GM18861 (cell line): ENCODE results near the gene ABCG1.
"Not testable (repeated sequence)": the region's sequence is repeated elsewhere in the genome, so short reads cannot be mapped to it uniquely, and the experiment has no call there.

Source experiments
- ATAC-seq: cut with Tn5 transposase; IDR thresholded peaks from one replicate; pipeline ENCODE4 v1.9.1; 2021; ENCODE audit not compliant: unreplicated experiment

The ABCG1 gene

DNA sequence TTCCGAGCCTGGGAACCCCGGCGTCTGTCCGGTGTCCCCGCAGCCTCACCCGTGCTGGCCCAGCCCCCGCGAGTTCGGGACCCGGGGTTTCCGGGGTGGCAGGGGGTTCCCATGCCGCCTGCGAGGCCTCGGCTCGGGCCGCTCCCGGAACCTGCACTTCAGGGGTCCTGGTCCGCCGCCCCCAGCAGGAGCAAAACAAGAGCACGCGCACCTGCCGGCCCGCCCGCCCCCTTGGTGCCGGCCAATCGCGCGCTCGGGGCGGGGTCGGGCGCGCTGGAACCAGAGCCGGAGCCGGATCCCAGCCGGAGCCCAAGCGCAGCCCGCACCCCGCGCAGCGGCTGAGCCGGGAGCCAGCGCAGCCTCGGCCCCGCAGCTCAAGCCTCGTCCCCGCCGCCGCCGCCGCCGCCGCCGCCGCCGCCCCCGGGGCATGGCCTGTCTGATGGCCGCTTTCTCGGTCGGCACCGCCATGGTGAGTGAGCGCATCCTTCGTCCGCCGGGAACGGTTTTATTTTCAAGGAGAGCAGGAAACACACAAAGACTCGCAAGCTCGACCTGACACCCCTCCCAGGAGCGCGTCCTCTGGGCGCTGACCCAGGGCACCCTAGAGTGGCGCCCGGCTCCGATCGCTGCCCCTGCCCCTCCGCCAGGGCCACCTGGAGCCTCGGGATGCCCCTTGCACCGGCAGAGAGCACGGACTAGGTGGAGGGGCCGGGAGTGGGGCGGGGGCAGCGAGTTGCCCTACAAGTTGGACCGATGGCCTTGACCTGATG, at the start of gene ABCG1:
Gene ABCG1, plus strand, starts transcription at position 305 of the 770 bp plus-strand sequence. Its CDS starts 123 bp downstream, at position 428.
- no peak for ATAC-seq

DNA sequence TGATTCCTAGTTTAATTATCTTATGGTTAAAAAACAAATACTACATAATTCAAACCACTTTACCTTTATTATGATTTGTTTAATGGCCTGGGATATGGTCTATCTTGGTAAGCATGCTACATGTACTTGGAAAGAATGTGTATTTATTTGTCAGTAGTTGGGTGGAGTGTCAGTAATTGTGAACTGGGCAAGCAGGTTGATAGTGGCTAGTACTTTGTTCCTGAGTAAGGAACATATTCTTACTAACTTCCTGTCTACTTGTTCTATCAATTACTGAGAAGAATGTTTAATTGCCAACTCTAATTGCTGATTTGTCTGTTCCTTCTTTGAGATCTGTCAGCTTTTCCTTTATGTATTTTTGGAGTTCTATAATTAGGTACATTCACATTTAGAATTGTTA, 49.2 kb upstream of the ABCG1 start:
- ATAC-seq: no peak

DNA sequence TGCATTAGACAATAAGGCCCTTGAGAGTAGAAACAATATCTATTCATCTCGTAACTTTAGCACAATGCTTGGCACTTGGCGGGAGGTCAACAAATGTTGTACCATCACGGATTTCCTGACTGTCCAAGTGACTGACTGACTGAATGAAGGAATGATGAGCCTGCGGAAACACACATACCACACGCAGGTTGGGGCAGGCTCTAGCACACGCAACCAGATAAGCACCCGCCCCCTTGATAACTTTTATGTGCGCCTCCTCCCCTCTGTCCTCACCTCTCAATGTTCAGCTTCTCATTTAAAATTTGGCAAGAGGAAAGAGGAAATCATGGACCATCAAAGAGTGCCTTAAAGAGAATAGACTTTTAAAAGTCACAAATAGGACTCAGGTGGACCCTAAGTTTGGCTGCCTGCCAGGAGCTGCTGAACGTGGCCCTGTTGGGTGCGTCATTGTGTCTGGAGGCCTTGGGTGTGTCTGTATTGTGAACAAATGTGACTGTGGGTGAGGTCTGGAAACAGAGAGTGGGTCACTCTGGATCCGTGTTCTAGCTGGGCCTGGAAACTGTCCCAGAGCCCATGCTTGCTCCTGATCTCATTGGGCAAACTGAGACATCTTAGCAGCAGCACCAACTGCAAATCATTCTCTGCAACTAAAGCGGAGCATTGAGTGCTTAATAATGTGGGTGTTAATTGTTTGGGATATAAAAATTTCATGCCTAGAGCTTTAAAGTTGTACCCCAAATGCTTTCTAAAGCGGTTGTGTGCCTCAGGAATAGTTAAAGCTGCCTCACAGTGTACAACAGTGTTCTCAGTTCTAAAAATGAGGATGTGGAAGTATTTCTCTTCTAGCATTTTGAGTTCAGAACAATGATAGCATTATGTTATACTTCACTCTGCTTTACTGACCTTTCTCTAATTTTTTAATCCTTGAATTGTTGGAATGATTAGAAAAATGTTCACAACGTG, 47.6 kb upstream of the ABCG1 start:
- ATAC-seq: no peak

DNA sequence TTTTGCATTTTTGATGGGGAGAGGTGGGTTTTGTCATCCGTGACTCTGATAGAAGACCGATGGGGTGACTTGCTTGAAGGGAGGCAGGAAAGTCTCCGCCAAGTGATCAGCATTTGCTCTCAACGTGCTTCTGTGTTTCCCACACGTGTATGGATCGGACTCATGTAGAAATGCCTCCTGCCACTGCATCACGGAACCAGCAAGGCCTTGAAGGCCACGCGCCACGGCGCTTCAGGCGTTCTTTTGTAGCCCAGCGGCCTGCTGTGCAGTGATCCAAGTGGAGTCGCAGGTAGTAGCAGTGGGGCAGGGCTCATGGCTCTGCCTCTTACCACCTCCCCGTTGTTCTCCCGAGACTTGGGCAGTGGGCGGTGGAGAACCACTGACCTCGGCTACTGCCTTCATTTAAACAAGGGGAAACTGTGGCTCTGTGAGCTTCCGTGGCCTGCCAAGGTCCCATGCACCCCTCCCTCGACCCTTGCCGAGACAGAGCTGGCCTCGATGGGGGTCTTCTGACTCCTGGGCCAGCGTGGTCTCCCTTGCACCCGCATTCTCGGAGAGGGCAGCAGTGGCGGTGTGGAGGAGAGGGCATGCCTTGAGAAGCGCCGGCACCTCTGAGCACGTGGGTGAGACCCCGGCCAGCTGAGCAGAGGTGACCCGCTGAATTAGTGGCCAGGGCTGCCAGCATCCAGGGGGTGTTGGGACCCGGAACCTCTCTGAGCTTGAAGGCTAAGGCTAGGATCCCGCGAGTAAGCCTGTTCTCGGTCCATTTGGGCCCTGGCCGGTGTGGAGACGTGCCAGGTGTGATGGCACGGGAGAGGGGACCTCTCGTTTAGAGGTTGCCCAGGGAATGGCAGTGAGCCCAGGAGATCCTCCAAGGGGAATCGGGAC, 46.1 kb upstream of the ABCG1 start:
- no peak for ATAC-seq

DNA sequence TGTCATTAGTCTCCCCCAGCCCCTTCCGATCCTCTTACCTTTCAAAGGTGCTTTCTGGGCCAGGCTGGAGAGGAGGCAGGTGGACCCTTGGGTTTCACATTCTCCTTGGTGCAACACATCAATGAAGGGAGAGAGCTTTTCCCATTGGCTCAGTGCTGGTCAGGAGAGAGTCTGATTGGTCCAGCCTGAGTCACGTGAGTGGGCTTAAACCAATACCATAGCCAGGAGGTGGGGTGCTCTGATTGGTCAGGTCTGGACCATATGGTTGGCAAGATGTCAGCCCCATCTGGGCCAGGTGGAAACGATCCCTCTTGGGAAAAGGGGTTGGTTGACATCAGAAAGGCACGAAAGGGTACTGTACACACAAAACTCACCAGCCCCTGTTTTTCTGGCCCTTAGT, 44.8 kb upstream of the ABCG1 start:
- ATAC-seq: no peak

DNA sequence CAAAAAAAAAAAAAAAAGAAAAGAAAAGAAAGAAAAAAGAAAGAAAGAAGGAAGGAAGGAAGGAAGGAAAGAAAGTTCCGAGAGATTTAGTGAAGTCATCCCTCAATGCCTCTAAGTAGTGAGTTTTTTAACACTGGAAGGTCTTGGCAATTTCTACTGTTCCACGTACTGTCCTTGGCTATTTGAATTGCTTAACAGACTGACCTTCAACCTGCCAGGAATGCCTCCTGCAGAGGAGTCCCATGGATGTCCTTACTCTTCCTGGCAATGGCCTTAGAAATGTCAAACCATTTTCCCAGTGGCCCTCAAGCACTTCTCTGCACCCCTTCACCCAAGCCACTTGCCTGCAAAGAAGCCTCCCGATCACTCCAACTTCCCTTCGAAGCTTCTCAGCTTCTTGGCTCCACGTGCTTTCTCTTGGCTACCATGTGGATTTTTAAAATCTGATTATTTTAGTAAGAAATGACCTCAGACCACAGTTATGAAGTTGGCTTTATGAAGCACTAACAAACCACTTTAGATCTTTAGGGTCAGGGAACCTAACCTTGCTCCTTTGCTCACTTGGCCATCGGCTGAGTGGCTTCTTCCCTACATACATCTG, 43.7 kb upstream of the ABCG1 start:
- ATAC-seq: no peak

DNA sequence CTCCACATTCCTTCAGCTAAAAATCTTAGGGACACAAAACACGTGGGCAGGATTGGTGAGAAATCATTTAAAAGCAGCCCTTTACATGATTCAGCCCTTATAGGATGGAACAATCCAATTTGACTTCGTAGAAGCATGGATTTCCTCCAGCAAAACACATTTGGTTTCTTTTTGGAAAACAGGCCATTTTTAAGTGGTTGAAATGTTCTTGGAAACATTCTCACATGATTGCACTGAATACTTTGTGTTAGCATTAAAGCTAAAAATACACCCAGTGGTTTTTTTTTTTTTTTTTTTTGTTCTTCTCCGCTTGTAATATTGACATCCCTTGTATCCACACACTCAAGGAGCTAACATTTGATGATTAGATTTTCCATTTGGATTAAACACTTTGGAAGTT, 42.1 kb upstream of the ABCG1 start:
- no peak for ATAC-seq

DNA sequence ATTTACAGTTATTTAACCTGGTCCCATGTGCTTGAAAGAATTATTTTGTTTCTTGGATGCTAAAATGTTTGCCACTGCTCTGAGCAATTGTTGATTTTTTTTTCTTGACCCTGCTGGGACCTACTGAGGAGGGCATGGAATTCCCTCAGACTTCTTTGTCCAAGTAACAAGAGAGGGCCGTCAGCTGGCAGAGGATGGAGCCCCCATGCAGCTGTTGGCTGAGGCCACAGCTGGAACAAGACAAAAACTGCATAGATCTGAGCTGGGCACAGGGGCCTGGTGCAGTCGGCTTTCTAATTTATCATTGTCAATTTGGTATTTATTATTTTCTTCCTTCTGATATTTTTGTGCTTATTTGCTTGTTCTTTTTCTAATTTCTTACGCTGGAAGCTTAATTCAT, 39.6 kb upstream of the ABCG1 start:
- ATAC-seq: no peak

DNA sequence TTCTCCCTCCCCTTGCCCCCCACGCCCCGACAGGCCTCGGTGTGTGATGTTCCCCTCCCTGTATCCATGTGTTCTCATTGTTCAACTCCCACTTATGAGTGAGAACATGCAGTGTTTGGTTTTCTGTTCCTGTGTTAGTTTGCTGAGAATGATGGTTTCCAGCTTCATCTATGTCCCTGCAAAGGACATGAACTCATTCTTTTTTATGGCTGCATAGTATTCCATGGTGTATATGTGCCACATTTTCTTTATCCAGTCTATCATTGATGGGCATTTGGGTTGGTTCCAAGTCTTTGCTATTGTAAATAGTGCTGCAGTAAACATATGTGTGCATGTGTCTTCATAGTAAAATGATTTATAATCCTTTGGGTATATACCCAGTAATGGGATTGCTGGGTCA, 38.9 kb upstream of the ABCG1 start:
- not testable (repeated sequence) for ATAC-seq

DNA sequence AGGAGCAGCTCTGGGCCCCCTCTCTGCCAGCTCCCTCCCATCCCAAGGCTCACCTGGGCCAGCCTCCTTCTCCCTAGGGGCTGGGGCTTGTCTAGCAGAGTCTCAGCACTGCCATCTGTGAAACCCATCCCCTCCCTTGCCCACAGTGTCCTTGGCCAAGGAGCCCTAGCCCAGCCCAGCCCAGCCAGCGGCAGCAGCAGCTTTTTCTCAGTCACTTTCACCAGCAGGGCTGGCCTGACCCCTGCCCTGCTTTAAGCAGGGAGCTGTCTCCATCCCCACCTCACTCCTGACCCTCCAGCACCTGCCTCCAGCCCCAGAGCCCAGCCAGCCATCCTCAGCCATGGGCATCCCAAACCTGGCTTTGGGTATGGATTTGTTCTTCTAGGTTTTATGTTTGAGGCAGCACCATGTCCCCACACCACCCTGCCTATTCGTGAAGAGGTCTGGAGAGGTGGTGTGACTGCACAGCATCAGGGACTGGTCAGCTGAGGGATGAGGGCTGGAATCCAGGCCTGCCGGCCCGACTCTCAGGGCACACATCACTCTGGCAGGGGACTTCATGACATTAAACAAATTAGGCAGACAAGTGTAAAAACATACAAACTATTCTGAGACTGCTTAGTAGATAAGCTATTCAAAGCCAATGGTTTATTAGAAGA, 36.1 kb upstream of the ABCG1 start:
- no peak for ATAC-seq

DNA sequence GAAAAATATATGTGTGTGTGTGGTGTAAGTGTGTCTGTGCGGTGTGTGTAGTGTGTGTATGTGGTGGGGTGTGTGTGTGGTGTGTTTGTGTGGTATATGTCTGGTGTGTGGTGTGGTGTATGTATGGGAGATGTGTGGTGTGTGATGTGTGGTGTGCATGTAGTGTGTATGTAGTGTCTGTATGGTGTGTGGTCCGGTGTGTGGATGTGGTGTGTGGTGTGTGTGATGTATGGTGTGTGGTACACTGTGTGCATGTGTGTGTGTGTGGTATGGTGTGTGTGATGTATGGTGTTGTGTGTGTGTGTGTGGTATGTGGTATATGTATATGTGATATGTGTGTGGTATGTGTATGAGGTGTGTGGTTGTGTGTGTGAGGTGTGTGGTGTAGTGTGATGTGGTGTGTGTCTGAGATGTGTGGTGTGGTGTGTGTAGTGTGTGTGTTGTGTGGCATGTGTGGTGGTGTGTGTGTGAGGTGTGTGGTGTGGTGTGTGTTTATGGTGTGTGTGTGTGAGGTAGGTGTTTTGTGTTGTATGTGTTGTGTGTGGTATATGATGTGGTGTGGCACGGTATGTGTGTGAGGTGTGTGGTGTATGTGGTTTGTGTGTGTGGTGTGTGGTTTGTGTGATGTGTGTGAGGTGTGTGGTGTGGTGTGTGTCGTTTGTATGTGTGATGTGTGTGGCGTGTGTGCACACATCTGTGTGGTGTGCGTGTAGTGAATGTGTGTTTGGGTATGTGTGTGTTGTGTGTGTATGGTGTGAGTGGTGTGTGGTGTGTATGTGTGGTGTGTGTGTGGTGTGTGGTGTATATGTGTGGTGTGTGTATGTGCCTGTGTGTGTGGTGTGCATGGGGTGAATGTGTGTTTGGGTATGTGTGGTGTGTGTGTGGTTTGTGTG, 35.3 kb upstream of the ABCG1 start:
- ATAC-seq: no peak

DNA sequence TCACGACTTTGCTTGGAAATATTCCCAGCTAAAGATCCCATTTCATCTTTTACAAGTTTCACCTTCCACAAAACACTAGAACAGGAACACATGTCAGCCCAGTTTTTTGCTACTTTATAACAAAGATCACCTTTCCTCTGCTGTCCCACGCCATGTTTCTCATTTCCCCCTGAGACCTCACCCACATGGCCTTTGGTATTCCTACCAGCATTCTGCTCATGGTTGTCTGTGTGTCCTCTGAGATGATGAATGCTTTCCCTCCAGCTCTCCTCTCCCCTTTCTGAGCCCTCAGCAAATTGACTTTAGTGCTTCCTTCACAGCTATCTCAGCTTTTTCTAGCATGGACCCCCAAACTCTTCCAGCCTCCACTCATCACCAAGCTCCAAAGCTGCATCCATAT, 32.3 kb upstream of the ABCG1 start:
- ATAC-seq: no peak

DNA sequence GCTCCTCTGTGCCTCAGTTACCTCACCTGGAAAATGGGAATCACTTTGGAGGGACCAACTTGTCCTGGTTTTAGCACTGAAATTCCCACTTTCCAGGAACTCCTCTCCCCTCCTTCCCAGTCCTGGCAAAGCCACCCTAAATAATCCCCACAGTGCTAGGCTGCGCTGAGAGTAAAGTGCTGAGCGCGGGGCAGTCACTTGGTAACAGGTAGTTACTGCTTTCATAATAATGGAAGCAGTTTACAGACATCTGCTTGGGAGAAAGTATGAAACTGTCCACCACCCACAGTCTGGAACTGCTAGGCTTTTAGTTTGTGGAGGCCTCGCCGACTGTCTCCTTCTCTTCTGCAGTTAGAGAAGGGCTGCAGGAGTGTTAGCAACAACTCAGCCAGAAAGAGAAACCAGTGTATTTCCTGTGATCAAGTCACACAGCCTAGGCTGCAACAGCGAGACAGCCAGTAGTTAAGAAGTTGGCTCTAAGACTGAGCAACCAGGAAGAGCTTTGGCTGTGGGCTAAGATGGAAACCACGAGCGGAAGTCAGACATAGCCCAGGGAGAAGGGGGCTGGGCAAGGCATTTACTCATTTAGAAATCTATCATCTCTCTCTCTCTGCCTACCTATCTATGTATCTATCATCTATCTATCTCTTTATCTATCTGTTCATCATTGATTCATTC, 30.8 kb upstream of the ABCG1 start:
- peak; percentile 96 for ATAC-seq

DNA sequence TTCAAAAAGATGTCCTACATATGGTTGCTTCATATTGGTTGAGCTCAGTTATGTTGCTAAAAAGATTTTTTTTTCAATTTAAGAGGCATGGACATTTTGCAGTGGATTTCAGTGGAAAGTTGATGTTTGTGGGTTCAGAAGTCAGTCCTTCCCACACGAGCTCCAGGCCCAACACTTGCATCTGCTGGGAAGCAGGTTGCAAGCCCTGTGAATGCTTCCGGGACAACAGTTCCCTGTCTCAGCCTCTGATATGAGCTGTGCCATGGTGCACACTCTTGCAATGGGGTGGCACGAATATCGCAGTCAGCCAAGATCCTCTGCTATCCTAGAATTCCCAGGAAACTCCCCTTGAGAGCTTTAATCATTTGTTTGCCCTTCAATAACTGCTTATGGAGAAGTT, 30.3 kb upstream of the ABCG1 start:
- ATAC-seq: no peak

DNA sequence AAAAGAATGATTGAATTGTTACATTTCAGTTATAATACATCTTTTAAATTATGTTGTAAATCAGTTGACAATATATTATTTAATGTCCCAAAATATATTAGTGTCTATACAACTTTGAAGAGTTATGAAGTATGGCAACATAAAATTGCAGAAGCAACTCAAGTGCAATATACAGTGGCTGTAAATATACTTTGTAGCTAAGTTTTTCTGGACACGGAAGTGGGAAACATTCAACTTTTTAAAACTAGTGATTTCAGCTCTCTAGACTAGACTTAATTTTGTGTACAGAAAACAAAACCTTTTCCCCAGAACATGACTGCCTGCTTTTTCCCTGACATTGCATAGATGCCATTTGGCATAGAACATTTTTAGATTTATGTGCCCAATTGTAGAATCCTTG, 29.5 kb upstream of the ABCG1 start:
- no peak for ATAC-seq

DNA sequence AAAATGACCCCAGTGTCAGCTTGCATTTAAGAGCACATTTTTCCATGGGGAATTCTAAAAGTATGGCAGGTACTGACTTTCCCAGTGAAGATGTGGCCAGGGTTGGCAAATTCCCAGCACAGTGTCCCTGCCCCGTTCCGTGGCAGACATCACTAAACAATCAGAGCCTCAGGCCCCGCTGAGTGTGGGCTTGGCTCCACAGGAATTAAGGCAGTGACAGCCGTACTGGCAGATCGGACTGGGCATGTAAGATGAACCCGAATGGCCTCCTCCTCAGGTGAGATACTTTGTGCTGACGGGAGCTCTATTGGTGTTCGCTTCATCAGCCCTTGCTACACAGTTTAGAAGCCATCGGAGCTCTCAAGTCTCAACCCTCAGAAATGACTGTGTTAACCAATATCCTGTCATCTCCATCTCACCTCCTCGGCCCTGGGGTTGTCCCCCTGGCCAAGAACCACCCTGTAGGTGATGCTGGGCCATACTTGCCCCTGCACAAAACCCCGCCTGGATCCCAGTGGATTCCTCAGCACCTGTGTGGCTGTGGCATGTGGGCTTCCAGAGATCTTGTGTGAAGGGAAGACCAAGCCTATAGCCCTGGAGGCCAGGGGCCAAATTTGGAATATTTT, 29.0 kb upstream of the ABCG1 start:
- ATAC-seq: no peak

DNA sequence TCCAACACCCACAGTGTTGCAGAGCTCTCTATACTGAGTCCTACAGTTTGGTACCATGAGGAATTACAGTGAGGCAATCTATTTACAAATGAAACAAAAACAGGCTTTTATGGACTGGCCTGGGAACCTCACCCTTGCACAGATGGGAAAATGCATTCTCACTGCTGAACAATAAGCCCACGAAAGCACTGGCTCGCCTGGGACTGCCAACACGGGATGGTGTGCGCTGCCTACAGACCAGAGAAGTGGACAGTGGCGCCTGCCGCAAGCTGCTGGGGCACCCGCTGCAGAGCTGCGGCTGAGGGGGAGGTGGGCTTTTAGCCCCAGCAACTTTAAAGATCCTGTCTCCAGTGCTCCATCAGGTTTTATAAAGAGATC, 28.5 kb upstream of the ABCG1 start:
- ATAC-seq: no peak

DNA sequence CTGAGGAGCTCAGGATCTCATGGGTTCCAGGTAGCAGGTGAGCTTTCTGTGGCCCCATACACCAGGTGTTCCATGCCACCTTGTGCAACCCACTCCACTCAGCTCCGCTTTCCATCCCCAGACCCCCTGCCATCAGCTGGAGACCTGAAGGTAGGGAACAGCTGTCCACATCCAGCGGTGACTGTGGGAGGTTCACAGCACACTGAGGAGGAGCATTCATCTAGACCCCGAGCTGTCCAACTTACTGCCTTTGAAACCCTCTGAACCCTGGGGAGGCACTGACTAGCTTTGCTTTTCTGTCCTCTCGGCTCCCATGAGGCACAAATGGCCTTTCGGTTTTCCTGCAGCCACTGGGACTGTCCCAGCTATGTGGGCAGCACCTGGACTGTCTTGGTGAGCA, 27.9 kb upstream of the ABCG1 start:
- no peak for ATAC-seq
